MV-4-11 (cell line): ENCODE data around the gene APLP2.
"Not testable (repeated sequence)": the region's sequence is repeated elsewhere in the genome, so short reads cannot be mapped to it uniquely, and the experiment has no call there.

Experiments used
- DNase-seq: peaks from one replicate; lab custom pipeline; 2025; lab: John Stamatoyannopoulos, UW

Gene APLP2

GRCh38 chr11:130091169-130091568 is 21.5 kb downstream of the APLP2 start:
- DNase-seq, result not testable (repeated sequence)

DNA sequence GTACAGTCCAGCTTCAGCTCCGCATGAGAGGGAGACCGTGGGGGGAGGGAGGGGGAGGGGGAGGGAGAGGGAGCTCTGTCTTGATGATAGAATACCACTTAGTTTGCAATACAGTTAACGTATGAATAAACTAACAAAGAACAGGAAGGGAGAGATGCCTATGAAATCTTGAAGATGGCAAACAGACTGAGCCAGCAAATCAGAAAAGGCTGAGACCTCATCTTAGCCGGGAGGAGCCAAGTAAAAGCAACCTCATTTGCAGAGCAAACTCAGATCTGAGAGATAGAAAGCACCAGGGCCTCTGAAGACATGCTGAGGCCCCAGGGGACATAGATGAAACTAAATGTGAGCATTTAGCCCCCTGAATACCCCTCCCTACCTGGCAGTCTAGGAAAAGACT is 23.0 kb downstream of the APLP2 start:
- no peak for DNase-seq

DNA sequence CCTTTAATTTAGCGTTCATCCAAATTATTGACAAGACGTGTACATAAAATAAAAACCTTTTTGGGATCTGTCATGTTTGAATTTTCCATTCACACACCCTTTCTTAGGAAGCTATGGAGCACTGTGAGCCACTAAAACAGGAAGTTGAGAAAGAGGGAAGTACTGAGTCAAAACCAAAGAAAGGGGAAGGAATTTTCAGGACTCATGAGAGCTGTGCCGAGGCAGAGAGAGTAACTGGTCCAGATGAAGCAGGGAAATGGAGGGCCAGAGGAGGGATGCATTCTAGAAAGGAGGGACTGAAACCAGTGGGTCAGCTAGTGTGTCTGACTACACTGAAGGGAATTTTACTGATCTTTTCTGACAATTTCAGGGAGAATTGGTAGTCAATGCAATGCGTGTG is 24.9 kb downstream of the APLP2 start:
- peak; percentile 83 for DNase-seq

- DNase-seq, result no peak
These were observed 25.6 kb downstream of the APLP2 start for GRCh38 chr11:130095326-130095725.

- no peak for DNase-seq
These were observed 26.3 kb downstream of the APLP2 start for GRCh38 chr11:130096042-130096441.

- DNase-seq, result no peak
These were observed 27.1 kb downstream of the APLP2 start for GRCh38 chr11:130096823-130097222.

GRCh38 chr11:130097285-130097684 is 27.6 kb downstream of the APLP2 start:
- no peak for DNase-seq

GRCh38 chr11:130099356-130099755 is 29.7 kb downstream of the APLP2 start:
- no peak for DNase-seq

DNA sequence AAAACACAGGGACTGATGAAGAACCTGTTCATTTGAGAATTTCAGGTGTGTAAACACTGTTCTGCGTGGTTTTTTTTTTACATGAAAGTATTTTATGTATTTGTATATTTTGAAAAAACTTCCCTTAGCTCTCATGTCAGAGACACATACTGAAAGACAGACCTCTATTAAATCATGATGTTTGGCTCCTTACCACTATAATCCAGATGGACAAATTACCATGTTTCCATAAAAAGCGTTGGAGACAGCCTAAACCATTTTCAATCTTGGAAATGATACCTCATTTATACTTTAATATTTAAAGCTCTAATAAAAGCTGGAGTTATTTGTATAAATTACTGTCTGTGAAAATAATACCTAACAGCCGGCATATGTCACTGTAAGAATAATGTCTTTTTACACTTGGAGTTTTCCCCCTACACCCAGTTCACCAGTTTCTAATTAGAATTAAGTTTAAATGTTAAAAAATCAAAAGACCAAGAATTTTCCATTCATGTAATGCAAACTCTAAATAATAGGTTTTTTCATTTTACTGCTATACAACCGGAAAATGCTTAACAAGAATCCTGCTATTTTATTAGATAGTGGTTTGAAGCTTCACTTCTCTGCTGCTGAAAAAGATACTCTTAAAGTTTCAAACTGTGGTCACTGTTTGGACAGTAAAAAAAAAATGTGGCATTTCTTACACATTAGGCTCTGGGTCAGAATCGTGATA is 30.8 kb downstream of the APLP2 start:
- DNase-seq, result no peak

- DNase-seq, result no peak
These were observed 32.0 kb downstream of the APLP2 start for GRCh38 chr11:130101661-130102060.

DNA sequence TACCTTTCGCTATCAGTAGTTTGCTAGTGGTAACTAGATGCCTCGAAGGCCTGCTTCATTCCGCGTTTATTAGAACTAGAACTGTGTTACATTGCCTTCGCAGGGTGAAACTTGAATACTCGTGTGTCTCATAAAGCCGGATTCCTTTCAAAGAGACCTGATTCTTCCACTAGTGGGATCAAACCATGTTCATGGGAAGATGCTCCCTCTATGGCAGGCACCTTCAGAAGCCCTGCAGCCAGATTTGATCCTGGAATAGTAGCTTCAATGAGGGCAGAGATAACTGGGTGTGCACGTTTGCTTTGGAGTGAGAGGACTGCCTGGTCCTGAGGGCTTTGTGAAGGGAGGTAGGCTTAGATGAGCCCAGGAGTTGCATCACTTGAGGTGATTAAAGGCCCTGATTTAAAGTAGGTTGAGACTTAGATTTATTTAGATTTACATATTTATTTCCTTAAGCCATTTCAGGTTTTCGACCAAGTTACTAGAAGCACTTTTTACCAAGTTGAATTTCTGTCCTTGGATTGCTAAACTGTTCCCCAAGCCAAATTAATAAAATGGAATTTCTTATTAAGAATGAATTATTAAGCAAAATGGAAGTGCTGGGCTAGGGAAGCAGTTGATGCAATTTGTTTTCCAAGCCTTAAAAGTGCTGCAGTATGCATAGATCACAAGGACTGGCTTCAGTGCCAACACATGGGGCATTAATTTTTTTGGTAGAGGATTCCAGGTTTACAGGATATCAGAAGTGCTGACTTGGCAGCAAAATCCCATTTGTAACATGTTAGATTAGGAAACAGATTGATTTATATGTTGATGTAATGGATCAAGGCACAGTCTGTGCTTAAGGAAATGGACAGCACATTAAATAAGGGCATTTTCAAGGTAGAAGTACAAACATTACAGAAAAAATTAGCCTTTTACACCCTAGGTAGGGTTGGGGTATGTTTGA is 32.9 kb downstream of the APLP2 start:
- no peak for DNase-seq

GRCh38 chr11:130103296-130103814 is 33.7 kb downstream of the APLP2 start:
- DNase-seq, result peak; percentile 94

DNA sequence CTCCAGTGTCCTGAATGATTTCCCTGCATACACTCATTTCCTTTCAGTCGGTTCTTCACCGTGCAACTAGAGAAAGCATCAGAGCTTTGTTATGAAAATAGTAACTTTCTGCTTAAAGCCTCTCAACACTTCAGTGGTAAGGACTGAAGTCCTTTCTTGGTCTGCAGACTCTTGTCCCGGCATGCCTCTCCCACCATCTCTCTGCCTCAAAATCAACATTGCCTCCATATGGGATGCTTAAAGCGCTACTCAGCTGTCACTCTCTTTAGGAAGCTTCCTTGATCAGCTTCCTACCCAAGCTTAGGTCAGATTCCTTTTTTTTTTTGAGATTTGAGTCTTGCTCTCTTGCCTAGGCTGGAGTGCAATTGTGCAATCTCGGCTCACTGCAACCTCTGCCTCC is 36.7 kb downstream of the APLP2 start:
- DNase-seq, result no peak

DNA sequence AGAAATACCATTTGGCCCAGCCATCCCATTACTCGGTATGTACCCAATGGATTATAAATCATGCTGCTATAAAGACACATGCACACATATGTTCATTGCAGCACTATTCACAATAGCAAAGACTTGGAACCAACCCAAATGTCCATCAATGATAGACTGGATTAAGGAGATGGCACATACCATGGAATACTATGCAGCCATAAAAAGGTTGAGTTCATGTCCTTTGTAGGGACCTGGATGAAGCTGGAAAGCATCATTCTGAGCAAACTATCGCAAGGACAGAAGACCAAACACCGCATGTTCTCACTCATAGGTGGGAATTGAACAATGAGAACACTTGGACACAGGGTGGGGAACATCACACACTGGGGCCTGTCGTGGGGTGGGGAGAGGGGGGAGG is 39.0 kb downstream of the APLP2 start:
- DNase-seq, result not testable (repeated sequence)

GRCh38 chr11:130109386-130109785 is 39.7 kb downstream of the APLP2 start:
- no peak for DNase-seq

GRCh38 chr11:130110339-130111108 is 40.8 kb downstream of the APLP2 start:
- no peak for DNase-seq

DNA sequence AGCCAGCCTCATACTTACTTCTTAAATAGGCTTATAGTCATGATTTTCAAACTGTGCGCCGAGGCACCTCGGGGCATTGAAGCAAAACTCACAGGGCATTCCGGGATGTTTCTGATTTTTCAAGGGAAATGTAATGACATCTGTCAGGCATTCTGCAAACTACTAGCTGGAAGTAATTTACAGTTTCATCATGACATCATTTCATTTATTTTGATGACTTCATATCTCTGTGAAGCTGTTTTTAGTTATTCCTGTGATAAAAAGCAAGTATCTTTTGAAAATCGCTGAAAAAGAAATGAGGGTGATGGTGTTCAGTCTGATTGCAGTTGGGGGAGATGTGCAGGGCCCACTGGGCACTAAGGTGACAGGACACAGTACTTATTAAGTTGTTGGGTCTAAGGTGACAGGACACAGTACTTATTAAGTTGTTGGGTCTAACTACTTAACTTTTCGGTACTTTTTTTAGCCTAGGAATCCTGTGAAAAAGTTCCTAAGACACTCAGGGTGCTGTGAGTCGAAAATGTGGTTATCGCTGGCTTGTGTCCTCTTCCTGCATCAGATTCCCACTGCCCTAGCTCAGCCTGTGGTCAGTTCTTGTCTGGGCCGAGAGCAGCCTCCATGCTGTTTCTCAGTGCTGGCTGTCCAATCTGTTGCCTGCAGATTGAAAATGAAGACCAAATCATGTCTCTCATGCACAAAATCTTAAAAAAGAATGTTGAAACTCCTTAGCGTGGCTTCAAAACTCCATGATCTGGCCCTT is 42.6 kb downstream of the APLP2 start:
- no peak for DNase-seq

- DNase-seq, result no peak
These were observed 44.6 kb downstream of the APLP2 start for GRCh38 chr11:130114281-130114680.

- DNase-seq, result no peak
These were observed 45.0 kb downstream of the APLP2 start for GRCh38 chr11:130114726-130115125.

DNA sequence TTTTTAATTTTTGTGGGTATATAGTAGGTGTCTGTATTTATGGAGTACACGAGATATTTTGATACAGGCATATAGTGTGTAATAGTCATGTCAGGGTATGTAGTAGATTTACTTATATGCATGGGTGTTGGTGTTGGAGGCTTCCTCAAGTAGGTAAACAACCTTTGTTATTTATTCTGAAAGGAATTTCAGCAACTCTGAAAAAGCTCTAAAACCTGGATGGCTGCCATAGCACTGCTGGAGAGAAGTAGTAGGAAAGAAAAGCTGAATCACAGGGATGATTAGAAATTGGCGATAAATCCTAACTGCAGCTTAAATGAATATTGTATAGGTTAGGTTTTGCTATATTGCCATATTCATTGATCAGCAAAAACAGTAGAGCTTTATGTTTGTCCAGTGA is 45.5 kb downstream of the APLP2 start:
- no peak for DNase-seq

- no peak for DNase-seq
These were observed 48.5 kb downstream of the APLP2 start for GRCh38 chr11:130118165-130118564.
